MM.1S (cell line): ENCODE results near the gene LATS1.

Experiments used
- DNase-seq: peaks from one replicate; pipeline ENCODE4 v3.0.0-alpha.2; 2015
- H2AFZ ChIP-seq: fragments of 300-600 bp; sonication (generic); 2 replicates; pipeline ENCODE4 v1.6.0; 2016; ENCODE audit warnings: antibody characterized with exemption, low read length
- H3F3A ChIP-seq: fragments of 300-600 bp; sonication (generic); 2 replicates; pipeline ENCODE4 v1.6.1; 2016; ENCODE audit warnings: mild to moderate bottlenecking, antibody characterized with exemption, low read length, moderate library complexity, mixed read lengths; ENCODE audit not compliant: insufficient read depth
- H3K27ac ChIP-seq: fragments of 300-600 bp; sonication (generic); 2 replicates; pipeline ENCODE4 v1.5.1; 2016; ENCODE audit warnings: mild to moderate bottlenecking, low read length
- H3K27me3 ChIP-seq: fragments of 300-600 bp; sonication (generic); replicated peaks from 2 replicates; pipeline ENCODE4 v1.6.0; 2016; ENCODE audit warnings: low read length; ENCODE audit not compliant: insufficient read depth
- H3K36me3 ChIP-seq: fragments of 300-600 bp; sonication (generic); replicated peaks from 2 replicates; pipeline ENCODE4 v1.6.1; 2016; ENCODE audit warnings: mild to moderate bottlenecking, low read length, mixed read lengths; ENCODE audit not compliant: insufficient read depth
- H3K4me1 ChIP-seq: fragments of 300-600 bp; sonication (generic); 2 replicates; pipeline ENCODE4 v1.6.1; 2016; ENCODE audit warnings: low read length, mixed read lengths
- H3K4me2 ChIP-seq: fragments of 300-600 bp; sonication (generic); 2 replicates; pipeline ENCODE4 v1.6.0; 2016; ENCODE audit warnings: low read depth, low read length
- H3K4me3 ChIP-seq: fragments of 300-600 bp; sonication (generic); 2 replicates; pipeline ENCODE4 v1.5.1; 2016; ENCODE audit warnings: low read length, mixed read lengths
- H3K79me2 ChIP-seq: fragments of 300-600 bp; sonication (generic); 2 replicates; pipeline ENCODE4 v1.6.1; 2016; ENCODE audit warnings: mixed run types, low read length, mixed read lengths
- H3K9ac ChIP-seq: fragments of 300-600 bp; sonication (generic); 2 replicates; pipeline ENCODE4 v1.6.1; 2016; ENCODE audit warnings: low read length, mixed read lengths
- H3K9me2 ChIP-seq: fragments of 300-600 bp; sonication (generic); replicated peaks from 2 replicates; pipeline ENCODE4 v1.6.1; 2016; ENCODE audit warnings: mild to moderate bottlenecking, low read length, mixed read lengths; ENCODE audit not compliant: insufficient read depth
- H3K9me3 ChIP-seq: fragments of 300-600 bp; sonication (generic); replicated peaks from 2 replicates; pipeline ENCODE4 v1.6.1; 2016; ENCODE audit warnings: mild to moderate bottlenecking, low read length, mixed read lengths; ENCODE audit not compliant: insufficient read depth
- H4K20me1 ChIP-seq: fragments of 300-600 bp; sonication (generic); 2 replicates; pipeline ENCODE4 v1.6.1; 2016; ENCODE audit warnings: mild to moderate bottlenecking, low read length, moderate library complexity, mixed read lengths; ENCODE audit not compliant: insufficient read depth
- EZH2 ChIP-seq: fragments of 300-600 bp; sonication (generic); optimal IDR thresholded peaks from 2 replicates; pipeline ENCODE3; 2017; ENCODE audit warnings: low read depth, mild to moderate bottlenecking, antibody characterized with exemption, low read length, mixed read lengths
- EZH2phosphoT487 ChIP-seq: fragments of 300-600 bp; sonication (generic); IDR thresholded peaks from 2 replicates; pipeline ENCODE4 v1.6.1; 2018; ENCODE audit warnings: antibody characterized with exemption, low read length
- TF ChIP-seq, protein P1 (sequence below): fragments of 300-600 bp; sonication (generic); IDR thresholded peaks from 2 replicates; pipeline ENCODE4 v1.5.1; 2016; ENCODE audit warnings: antibody characterized with exemption, low read length, mixed read lengths

The LATS1 gene

GRCh38 chr6:149723262-149723661 is 5.4 kb upstream of the LATS1 start:
- Histone ChIP-seq H3K4me3 (no peak overlapping the region), H4K20me1 (no peaks in the 10 kb centered on the region), H3F3A (no peaks in the 10 kb centered on the region), H3K4me1 (no peaks in the 10 kb centered on the region), H3K36me3 (no peaks in the 10 kb centered on the region), H3K27me3 (no peaks in the 10 kb centered on the region), H3K9me2 (no peaks in the 10 kb centered on the region), H3K79me2 (no peaks in the 10 kb centered on the region), H3K9ac (no peak overlapping the region), H2AFZ (no peak overlapping the region), H3K27ac (no peak overlapping the region), H3K9me3 (no peaks in the 10 kb centered on the region), H3K4me2 (no peak overlapping the region)
- TF ChIP-seq EZH2 (no peak), EZH2phosphoT487 (no peak)
- TF ChIP-seq, protein P1, sequence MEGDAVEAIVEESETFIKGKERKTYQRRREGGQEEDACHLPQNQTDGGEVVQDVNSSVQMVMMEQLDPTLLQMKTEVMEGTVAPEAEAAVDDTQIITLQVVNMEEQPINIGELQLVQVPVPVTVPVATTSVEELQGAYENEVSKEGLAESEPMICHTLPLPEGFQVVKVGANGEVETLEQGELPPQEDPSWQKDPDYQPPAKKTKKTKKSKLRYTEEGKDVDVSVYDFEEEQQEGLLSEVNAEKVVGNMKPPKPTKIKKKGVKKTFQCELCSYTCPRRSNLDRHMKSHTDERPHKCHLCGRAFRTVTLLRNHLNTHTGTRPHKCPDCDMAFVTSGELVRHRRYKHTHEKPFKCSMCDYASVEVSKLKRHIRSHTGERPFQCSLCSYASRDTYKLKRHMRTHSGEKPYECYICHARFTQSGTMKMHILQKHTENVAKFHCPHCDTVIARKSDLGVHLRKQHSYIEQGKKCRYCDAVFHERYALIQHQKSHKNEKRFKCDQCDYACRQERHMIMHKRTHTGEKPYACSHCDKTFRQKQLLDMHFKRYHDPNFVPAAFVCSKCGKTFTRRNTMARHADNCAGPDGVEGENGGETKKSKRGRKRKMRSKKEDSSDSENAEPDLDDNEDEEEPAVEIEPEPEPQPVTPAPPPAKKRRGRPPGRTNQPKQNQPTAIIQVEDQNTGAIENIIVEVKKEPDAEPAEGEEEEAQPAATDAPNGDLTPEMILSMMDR = no peak
- DNase-seq = no peak

DNA sequence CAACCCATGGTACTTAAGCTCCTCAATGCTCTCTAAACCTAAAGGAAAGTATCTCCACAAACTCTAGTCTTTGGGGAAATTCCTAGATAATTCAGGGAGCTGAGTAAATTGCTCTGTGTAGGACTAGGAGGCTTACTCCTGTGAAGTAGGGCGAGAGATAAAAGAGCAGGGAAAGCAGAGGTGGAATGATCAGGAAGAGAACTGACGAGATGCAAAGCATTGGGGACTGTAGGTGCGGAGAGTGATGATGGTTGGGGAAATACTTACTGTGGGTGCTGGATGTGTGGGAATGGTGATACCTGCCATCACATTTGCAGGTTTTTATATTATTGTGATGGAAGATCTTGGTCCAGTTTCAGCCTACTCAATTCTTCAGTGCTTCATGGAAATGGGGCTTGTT is 1.6 kb upstream of the LATS1 start:
- H3F3A ChIP-seq = 0 out of 2 replicates have a peak, but pooled peaks cover 2% of the 10 kb centered on the region
- no peak overlapping the region for H3K4me3 ChIP-seq
- H3K9me3 ChIP-seq = no peaks in the 10 kb centered on the region
- TF ChIP-seq EZH2phosphoT487 = no peak
- TF ChIP-seq EZH2 = no peak
- TF ChIP-seq, protein P1 = no peak
- H2AFZ ChIP-seq = no peak overlapping the region
- no peak overlapping the region for H3K9ac ChIP-seq
- H3K9me2 ChIP-seq = no peaks in the 10 kb centered on the region
- H4K20me1 ChIP-seq = no peaks in the 10 kb centered on the region
- DNase-seq = no peak
- H3K4me2 ChIP-seq = no peak overlapping the region
- peaks cover 33% of the 10 kb centered on the region for H3K79me2 ChIP-seq
- no peaks in the 10 kb centered on the region for H3K36me3 ChIP-seq
- H3K27me3 ChIP-seq = no peaks in the 10 kb centered on the region
- H3K4me1 ChIP-seq = no peaks in the 10 kb centered on the region
- H3K27ac ChIP-seq = no peak overlapping the region

GRCh38 chr6:149717255-149717587 is 680 bp downstream of the LATS1 start:
- no peaks in the 10 kb centered on the region for H3K4me1 ChIP-seq
- no peak for TF ChIP-seq EZH2phosphoT487
- TF ChIP-seq, protein P1 = no peak
- no peak for TF ChIP-seq EZH2
- no peaks in the 10 kb centered on the region for H3K27me3 ChIP-seq
- H3K79me2 ChIP-seq = peaks cover 54% of the 10 kb centered on the region
- peak overlapping the region; percentile 50 for H3K4me2 ChIP-seq
- peak overlapping the region; percentile 79 for H3K4me3 ChIP-seq
- H3F3A ChIP-seq = 0 out of 2 replicates have a peak, but pooled peaks cover 2% of the 10 kb centered on the region
- H3K9me3 ChIP-seq = no peaks in the 10 kb centered on the region
- H3K9ac ChIP-seq = peak overlapping the region; percentile 90
- DNase-seq = no peak
- H4K20me1 ChIP-seq = no peaks in the 10 kb centered on the region
- H3K27ac ChIP-seq = peak overlapping the region; percentile 69; the same call in 1 of the 2 replicates
- H2AFZ ChIP-seq = no peak overlapping the region
- H3K9me2 ChIP-seq = no peaks in the 10 kb centered on the region
- H3K36me3 ChIP-seq = no peaks in the 10 kb centered on the region
